NCI-H1436 (cell line): ENCODE data around the gene LRRC37A2.
"Not testable (repeated sequence)": the region's sequence is repeated elsewhere in the genome, so short reads cannot be mapped to it uniquely, and the experiment has no call there.

Experiments
- DNase-seq: peaks from one replicate; lab custom pipeline; 2025; lab: John Stamatoyannopoulos, UW

The LRRC37A2 gene

DNA sequence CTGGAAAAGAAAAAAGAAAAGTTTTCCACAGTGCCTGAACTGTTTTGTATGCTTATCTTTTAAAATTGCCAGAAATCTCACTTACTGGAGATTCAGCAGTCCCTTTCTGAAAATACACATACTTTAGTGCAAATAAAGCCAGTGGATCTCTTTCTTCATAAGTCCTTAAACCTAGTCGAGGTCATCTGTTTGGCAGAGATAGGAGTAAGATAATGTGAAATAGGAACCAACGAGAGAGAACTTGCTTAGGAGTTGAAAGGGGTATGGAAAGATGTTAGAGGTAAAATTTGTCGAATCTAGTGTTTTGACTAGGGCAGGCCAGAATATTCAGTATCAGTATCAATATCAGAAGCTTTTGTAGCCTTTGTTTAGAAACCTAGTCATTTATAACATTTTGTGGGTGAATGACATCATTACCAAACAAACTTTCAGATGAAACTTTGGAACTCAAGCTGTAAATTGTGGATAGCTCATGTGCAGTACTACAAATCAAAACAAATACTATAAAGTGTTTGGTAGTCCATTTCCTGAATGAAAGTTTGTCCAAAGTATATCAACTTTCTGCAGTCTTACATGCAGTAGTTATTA, 86.2 kb downstream of the LRRC37A2 start:
- DNase-seq, result not testable (repeated sequence)

DNA sequence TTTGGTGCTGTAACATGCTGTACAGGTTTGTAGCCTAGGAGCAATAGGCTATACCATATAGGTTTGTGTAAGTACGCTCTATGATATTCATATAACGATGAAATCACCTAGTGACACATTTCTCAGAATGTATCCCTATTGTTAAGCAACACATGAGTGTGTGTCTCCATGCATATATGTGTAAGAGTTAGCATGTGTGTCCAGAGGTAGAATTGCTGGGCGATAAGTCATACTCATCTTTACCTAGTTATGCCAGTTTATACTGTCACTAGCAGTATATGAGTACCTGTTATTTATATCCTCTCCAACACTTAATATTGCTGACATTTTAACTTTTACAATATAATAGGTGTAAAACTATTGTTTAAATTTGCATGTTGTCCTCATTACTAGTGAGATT, 88.5 kb downstream of the LRRC37A2 start:
- not testable (repeated sequence) for DNase-seq

DNA sequence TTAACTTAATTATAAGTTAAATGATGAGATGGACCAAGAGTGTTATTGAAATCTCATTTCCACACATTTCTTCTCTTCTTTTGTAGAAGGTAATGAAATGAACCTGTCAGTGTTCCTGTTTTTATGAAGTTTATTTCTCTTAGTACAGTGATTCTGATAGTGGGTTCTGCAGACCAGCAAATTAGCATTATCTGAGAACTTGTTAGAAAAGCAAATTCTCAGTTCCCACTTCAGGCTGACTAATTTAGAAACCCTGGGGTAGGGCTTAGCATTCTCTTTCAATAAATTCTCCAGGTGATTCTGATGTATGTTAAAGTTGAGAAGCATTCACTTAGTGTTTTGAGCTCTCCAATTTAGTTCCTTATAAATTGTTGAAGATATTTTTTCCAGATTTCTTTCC, 90.9 kb downstream of the LRRC37A2 start:
- not testable (repeated sequence) for DNase-seq
